GM20431 (cell line): ENCODE measurements around the gene HAPSTR1.

Experiments used
- in situ Hi-C: fragments of 300-500 bp; cut with MseI, MboI; formaldehyde crosslinking; loops from one replicate; pipeline ENCODE4 v1.15.0; 2020; ENCODE audit warnings: low sequenced_read_pairs; ENCODE audit not compliant: unreplicated experiment

HAPSTR1 gene

GRCh38 chr16:9095171-9095570 is 3.7 kb downstream of the HAPSTR1 start:
- in situ Hi-C loops, result no loop called here

GRCh38 chr16:9095656-9096397 is 4.4 kb downstream of the HAPSTR1 start:
- in situ Hi-C loops, result no loop called here

GRCh38 chr16:9096416-9096952 is 5.0 kb downstream of the HAPSTR1 start:
- in situ Hi-C loops, result no loop called here

GRCh38 chr16:9097266-9098219 is 6.1 kb downstream of the HAPSTR1 start:
- in situ Hi-C loops, result no loop called here

- in situ Hi-C loops, result no loop called here
Measured at GRCh38 chr16:9098377-9099090, 7.1 kb downstream of the HAPSTR1 start.

- in situ Hi-C loops, result no loop called here
Measured at GRCh38 chr16:9099131-9099625, 7.7 kb downstream of the HAPSTR1 start.

- in situ Hi-C loops, result no loop called here
Measured at GRCh38 chr16:9102379-9102778, 10.9 kb downstream of the HAPSTR1 start.

- in situ Hi-C loops, result no loop called here
Measured at GRCh38 chr16:9102943-9103342, 11.5 kb downstream of the HAPSTR1 start.

- in situ Hi-C loops, result no loop called here
Measured at GRCh38 chr16:9103546-9103945, 12.1 kb downstream of the HAPSTR1 start.

GRCh38 chr16:9105189-9105588 is 13.7 kb downstream of the HAPSTR1 start:
- in situ Hi-C loops, result no loop called here

- in situ Hi-C loops, result no loop called here
Measured at GRCh38 chr16:9107025-9107970, 15.9 kb downstream of the HAPSTR1 start.

GRCh38 chr16:9109255-9109654 is 17.8 kb downstream of the HAPSTR1 start:
- in situ Hi-C loops, result no loop called here

- in situ Hi-C loops, result no loop called here
Measured at GRCh38 chr16:9112166-9112843, 20.9 kb downstream of the HAPSTR1 start.

GRCh38 chr16:9112844-9113186 is 21.4 kb downstream of the HAPSTR1 start:
- in situ Hi-C loops, result no loop called here

GRCh38 chr16:9113707-9114106 is 22.3 kb downstream of the HAPSTR1 start:
- in situ Hi-C loops, result no loop called here

- in situ Hi-C loops, result no loop called here
Measured at GRCh38 chr16:9114112-9114511, 22.7 kb downstream of the HAPSTR1 start.

- in situ Hi-C loops, result no loop called here
Measured at GRCh38 chr16:9114842-9115241, 23.4 kb downstream of the HAPSTR1 start.

GRCh38 chr16:9115277-9115676 is 23.8 kb downstream of the HAPSTR1 start:
- in situ Hi-C loops, result no loop called here

GRCh38 chr16:9116141-9116540 is 24.7 kb downstream of the HAPSTR1 start:
- in situ Hi-C loops, result no loop called here
